MCF 10A (cell line): Measurements from ENCODE around the gene CD74. TPM values are rescaled to one million over a fixed set of nuclear protein-coding genes. Genes with fewer than 3 reads are reported as not detected.

ENCODE experiments used
- Bru-seq: library from RNA; stranded (reverse); fragments of 400-500 nt; gene quantifications from one replicate; lab custom pipeline; 2021; lab: Mats Ljungman, UMichigan
- BruChase-seq, 2 experiments: library from RNA; stranded (reverse); fragments of 400-500 nt; gene quantifications; one replicate each; lab custom pipeline; 2021; lab: Mats Ljungman, UMichigan
- BruUV-seq: library from RNA; stranded (reverse); fragments of 400-500 nt; replicated peaks from 2 replicates; lab custom pipeline; 2021; lab: Mats Ljungman, UMichigan
- CTCF ChIA-PET: fragments of 300-600 bp; sonication (Branson Sonifier 250); formaldehyde crosslinking; extraction: SDS; loops from one replicate; lab custom pipeline; 2021; ENCODE audit warnings: antibody characterized with exemption, inconsistent platforms; lab: Yijun Ruan, JAX
- POLR2A ChIA-PET: fragments of 300-600, 350-650 bp; sonication (Branson Sonifier 250); formaldehyde crosslinking; extraction: SDS; loops from one replicate; lab custom pipeline; 2020; ENCODE audit warnings: antibody characterized with exemption, inconsistent platforms; lab: Yijun Ruan, JAX
- DNase-seq: peaks from one replicate; pipeline ENCODE4 v3.0.0-alpha.2; 2018; ENCODE audit not compliant: unreplicated experiment
- H3K27ac Mint-ChIP-seq: one replicate; pipeline ENCODE4 v1.8.0; 2022; ENCODE audit warnings: mild to moderate bottlenecking, low read depth, mixed read lengths; ENCODE audit not compliant: unreplicated experiment
- H3K27me3 Mint-ChIP-seq: one replicate; pipeline ENCODE4 v1.8.0; 2022; ENCODE audit warnings: mixed read lengths; ENCODE audit not compliant: insufficient read depth, unreplicated experiment
- H3K36me3 Mint-ChIP-seq: one replicate; pipeline ENCODE4 v1.8.0; 2022; ENCODE audit warnings: mild to moderate bottlenecking, moderate library complexity, mixed read lengths; ENCODE audit not compliant: insufficient read depth, unreplicated experiment
- H3K4me1 Mint-ChIP-seq: one replicate; pipeline ENCODE4 v1.8.0; 2022; ENCODE audit warnings: mixed read lengths; ENCODE audit not compliant: insufficient read depth, unreplicated experiment
- H3K4me3 Mint-ChIP-seq: one replicate; pipeline ENCODE4 v1.8.0; 2022; ENCODE audit warnings: mild to moderate bottlenecking, moderate library complexity, mixed read lengths; ENCODE audit not compliant: unreplicated experiment
- H3K9me3 Mint-ChIP-seq: one replicate; pipeline ENCODE4 v1.8.0; 2022; ENCODE audit warnings: mixed read lengths; ENCODE audit not compliant: unreplicated experiment
- intact Hi-C: fragments of 100-400 bp; cut with micrococcal nuclease; formaldehyde crosslinking; loops from 2 replicates; pipeline ENCODE4 v1.14.1; 2022
- long read RNA-seq: library from polyadenylated mRNA; stranded (forward); transcript quantifications from one replicate; pipeline ENCODE4 v2.0.0, GENCODE V29; 2022
- total RNA-seq: library from RNA; stranded (reverse); gene quantifications from 2 replicates; pipeline ENCODE4 v1.2.3, GENCODE V29; 2022
- TF ChIP-seq, protein P1 (sequence below): fragments of 200-600 bp; IDR thresholded peaks from one replicate; pipeline ENCODE4 v1.8.0; 2022; ENCODE audit warnings: antibody characterized with exemption, mild to moderate bottlenecking; ENCODE audit not compliant: unreplicated experiment

Gene CD74
- total RNA-seq: not detected in 2 replicates
- percentile 8 among the genes with signal in this experiment for Bru-seq, nascent RNA
- percentile 7 among the genes with signal in this experiment for BruChase-seq, experiment 1, labeled RNA remaining after a 6-hour chase
- percentile 16 among the genes with signal in this experiment for BruChase-seq, experiment 2, labeled RNA remaining after a 2-hour chase
- long read RNA-seq, partial matches to known transcripts: 0 of 1 reads
- long read RNA-seq, other reads (novel, unspliced or antisense): 0 of 1 reads

DNA sequence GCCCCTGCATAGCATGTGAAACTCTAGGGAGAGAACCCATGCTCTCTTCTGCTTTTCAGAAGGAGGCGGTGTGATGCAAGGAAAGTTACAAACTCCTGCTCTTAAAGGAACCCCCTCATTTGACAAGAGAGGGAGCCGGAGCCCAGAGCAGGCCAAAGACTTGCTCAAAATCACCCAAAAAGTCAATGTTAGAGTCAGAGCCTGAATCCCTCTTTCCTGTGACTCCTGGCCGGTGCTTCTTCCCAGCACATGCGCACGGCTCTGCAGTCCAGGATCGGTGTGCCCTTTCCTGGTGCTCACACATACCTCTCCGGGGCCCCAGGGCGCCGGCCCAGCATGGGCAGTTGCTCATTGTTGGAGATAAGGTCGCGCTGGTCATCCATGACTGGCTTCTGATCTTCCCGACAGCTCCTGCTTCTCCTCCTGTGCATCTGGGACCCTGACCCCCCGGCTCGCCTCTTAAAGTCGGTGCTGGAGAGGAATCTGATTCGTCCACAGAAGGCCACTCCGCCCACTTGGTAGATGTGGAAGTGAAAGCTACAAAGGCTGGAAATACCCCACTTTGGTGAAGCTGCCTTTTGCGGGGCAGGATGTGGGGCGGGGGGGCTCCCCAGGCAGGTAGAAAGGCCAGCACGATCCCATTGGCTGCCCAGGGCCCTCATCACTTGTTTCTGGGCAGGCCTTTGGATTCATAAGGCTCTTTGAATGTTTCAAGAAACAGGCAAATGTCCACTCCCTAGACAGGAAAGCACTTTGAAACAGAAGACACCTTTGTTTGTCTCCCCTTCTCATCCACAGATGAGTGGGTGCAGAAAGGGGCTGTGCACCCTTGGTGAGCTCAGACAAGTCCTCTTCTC lies at the start of gene CD74:
Gene CD74, minus strand, starts transcription at position 592 of the 857 bp plus-strand sequence. Its CDS starts 161 bp downstream, at position 431.
- intact Hi-C loops: no loop called here
- BruUV-seq: no TSS peak
- no peak within 1 kb of the TSS for H3K27ac Mint-ChIP-seq
- no peaks in the 10 kb centered on the region for H3K27me3 Mint-ChIP-seq
- POLR2A ChIA-PET: interaction anchor here (1.1 kb wide), 1 partner anchor 76 kb away, joined by 3 read pairs; no protein-coding TSS in a partner anchor
- H3K4me3 Mint-ChIP-seq: no peak within 1 kb of the TSS
- no peaks in the 10 kb centered on the region for H3K36me3 Mint-ChIP-seq
- no peak for DNase-seq
- peaks cover 9% of the 10 kb centered on the region for H3K4me1 Mint-ChIP-seq
- TF ChIP-seq, protein P1, sequence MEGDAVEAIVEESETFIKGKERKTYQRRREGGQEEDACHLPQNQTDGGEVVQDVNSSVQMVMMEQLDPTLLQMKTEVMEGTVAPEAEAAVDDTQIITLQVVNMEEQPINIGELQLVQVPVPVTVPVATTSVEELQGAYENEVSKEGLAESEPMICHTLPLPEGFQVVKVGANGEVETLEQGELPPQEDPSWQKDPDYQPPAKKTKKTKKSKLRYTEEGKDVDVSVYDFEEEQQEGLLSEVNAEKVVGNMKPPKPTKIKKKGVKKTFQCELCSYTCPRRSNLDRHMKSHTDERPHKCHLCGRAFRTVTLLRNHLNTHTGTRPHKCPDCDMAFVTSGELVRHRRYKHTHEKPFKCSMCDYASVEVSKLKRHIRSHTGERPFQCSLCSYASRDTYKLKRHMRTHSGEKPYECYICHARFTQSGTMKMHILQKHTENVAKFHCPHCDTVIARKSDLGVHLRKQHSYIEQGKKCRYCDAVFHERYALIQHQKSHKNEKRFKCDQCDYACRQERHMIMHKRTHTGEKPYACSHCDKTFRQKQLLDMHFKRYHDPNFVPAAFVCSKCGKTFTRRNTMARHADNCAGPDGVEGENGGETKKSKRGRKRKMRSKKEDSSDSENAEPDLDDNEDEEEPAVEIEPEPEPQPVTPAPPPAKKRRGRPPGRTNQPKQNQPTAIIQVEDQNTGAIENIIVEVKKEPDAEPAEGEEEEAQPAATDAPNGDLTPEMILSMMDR: no peak
- no peaks in the 10 kb centered on the region for H3K9me3 Mint-ChIP-seq
- CTCF ChIA-PET: interaction anchor here (0.6 to 0.8 kb wide), 2 partner anchors 9 to 24 kb away, joined by 3 read pairs; no protein-coding TSS in a partner anchor

DNA sequence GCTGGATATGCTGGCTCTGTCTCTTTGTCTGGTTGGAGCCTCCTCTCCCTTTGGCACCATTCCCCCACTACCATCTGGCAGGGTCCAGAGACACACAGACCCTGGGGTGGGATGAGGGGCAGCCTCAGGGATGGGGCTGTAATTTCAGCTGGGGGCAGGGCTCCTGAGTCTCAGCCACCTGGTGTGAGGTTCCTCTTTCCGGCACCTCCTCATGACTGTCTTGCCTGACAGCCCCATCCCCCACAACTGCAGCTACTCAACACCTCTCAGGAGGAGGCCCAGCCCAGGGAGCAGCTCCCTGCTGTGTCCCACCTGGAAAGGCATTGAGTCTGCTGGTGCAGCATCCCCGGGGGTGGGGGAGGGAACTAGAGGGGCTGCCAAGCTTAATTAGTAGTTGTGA lies 48.5 kb upstream of the CD74 start:
- TF ChIP-seq, protein P1: no peak
- Mint-ChIP-seq H3K4me1 (peaks cover 13% of the 10 kb centered on the region), H3K36me3 (no peaks in the 10 kb centered on the region), H3K9me3 (no peaks in the 10 kb centered on the region), H3K27me3 (no peaks in the 10 kb centered on the region), H3K27ac (no peak overlapping the region), H3K4me3 (no peak overlapping the region)
- BruUV-seq: no TSS peak
- ChIA-PET POLR2A (interaction anchor here (0.7 to 1.9 kb wide), 2 partner anchors 12 to 318 kb away, joined by 3 to 8 read pairs; partner anchors contain the start of genes RPS14 and SMIM3), CTCF (interaction anchor here (0.7 to 7.4 kb wide), 7 partner anchors 26 to 1049 kb away, joined by 4 to 142 read pairs (median 4); no protein-coding TSS in a partner anchor)
- DNase-seq: no peak
- intact Hi-C loops: no loop called here

DNA sequence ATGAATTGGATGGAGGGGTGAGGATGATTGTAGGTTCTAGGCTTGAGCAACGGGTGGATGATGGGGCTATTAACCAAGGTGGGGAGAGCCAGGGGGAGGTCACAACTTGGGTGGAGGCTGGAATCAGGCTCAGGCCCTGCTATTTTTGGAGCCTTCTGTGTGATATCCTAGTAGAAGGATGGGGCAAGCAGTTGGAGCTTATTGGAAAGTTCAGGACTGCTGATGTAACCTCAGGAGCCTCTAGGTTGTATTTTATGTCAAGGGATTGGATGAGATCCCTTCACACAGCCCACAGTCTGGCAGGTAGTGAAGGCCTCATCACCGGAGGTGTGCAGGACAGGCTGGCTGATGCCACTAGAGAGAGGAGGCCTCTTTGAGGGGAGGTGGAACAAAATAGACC lies 48.1 kb upstream of the CD74 start:
- DNase-seq: no peak
- CTCF ChIA-PET: interaction anchor here (0.6 to 7.4 kb wide), 10 partner anchors 24 to 386 kb away, joined by 3 to 142 read pairs (median 5); no protein-coding TSS in a partner anchor
- no TSS peak for BruUV-seq
- TF ChIP-seq, protein P1: no peak
- POLR2A ChIA-PET: interaction anchor here (0.7 to 1.9 kb wide), 3 partner anchors 11 to 318 kb away, joined by 3 to 8 read pairs (median 3); partner anchors contain the start of genes RPS14 and SMIM3
- no peaks in the 10 kb centered on the region for H3K36me3 Mint-ChIP-seq
- intact Hi-C loops: no loop called here
- no peaks in the 10 kb centered on the region for H3K9me3 Mint-ChIP-seq
- peak overlapping the region; percentile 4 for H3K27ac Mint-ChIP-seq
- no peak overlapping the region for H3K4me3 Mint-ChIP-seq
- no peaks in the 10 kb centered on the region for H3K27me3 Mint-ChIP-seq
- peaks cover 13% of the 10 kb centered on the region for H3K4me1 Mint-ChIP-seq
